ENCODE data around the gene GLRX2.
A peak's percentile ranks its signal among the peaks of the same experiment; 100 is the strongest.
"Not testable (repeated sequence)": the region's sequence is repeated elsewhere in the genome, so short reads cannot be mapped to it uniquely, and the experiment has no call there.

GLRX2 gene

GRCh38 chr1:193062698-193063463, 42.3 kb downstream of the GLRX2 start:
- no peak for DNase-seq

GRCh38 chr1:193060938-193061337, 44.3 kb downstream of the GLRX2 start:
- DNase-seq: no peak

- DNase-seq: no peak
Observed at GRCh38 chr1:193060406-193060805, 44.8 kb downstream of the GLRX2 start.

DNA sequence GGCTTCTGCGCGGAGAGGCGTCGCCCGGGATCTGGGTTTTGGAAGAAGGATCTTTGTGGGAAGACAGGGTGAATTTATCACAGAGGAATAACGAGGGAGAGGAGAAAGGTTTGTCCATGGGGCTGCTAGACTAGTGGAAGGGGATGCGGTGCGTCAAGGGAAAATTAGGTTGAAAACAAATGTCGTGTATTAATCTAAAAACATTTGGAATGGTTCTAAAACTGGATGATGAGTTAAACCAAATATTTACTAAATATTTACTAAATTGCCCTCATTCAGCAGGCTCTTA, 45.2 kb downstream of the GLRX2 start:
- no peak for DNase-seq

GRCh38 chr1:193059282-193060114, 45.7 kb downstream of the GLRX2 start, which contains the start of the genes RO60 and UCHL5:
Gene RO60, plus strand, starts transcription at chr1:193059612. Its CDS starts 9,443 bp downstream, at chr1:193069055.
Gene UCHL5, minus strand, starts transcription at chr1:193059360. Its CDS starts 100 bp downstream, at chr1:193059260.
- DNase-seq: peak; percentile 93 to 94

GRCh38 chr1:193058529-193059281, 46.5 kb downstream of the GLRX2 start:
- peak; percentile 46 to 60 for DNase-seq

DNA sequence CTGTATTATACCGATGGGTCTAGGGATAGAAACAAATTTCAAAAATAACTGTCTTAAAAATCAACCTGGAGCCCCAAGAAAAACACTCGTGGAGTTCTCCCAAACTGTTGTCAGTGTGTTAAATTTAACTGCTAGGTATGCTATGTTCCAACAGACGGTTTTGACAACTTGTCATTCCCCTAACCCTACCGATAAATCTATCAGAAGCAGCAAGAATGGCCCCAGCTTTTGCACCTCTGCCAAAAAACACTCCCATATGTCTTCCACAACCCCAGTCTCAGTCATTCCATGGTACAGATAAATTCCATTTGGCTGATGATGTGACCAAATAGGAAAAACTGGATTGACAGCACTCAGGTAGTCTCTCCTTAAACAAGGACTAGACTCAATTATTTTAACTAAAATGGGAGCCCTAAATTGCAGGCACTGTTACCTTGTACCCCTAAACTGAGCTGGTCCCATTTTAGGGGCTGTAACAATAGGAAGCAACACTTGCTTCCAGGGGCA, 51.0 kb downstream of the GLRX2 start:
- DNase-seq: no peak

DNA sequence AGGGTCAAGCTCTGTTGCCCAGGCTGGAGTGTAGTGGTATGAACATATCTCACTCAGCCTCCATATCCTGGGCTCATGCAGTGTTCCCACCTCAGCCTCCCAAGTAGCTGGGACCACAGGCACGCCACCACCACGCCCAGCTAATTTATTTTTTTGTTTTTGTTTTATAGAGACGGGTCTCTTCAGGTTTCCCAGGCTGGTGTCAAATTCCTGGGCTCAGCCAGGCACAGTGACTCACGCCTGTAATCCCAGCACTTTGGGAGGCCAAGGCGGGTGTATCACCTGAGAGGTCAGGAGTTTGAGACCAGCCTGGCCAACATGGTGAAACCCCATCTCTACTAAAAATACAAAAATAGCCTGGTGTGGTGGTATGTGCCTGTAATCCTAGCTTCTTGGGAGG, 56.3 kb downstream of the GLRX2 start:
- not testable (repeated sequence) for DNase-seq

All from activated CD4-positive, alpha-beta T cell treated with anti-CD3 and anti-CD28 coated beads for 4 hours (primary cell).